Tibial artery (tissue), 4 donors: Measurements from ENCODE around the gene CGA.

Experiments
- DNase-seq, 2 donors: peaks; one replicate each; pipeline ENCODE4 v3.0.0-alpha.2; 2019
- H3K27ac ChIP-seq, 2 donors: fragments of 200-600 bp; sonication (generic) in 1 of 2; 1 replicate in 1 of 2; 2 replicates in 1 of 2; pipeline ENCODE4 v1.5.1; 2018 to 2019; ENCODE audit warnings: mild to moderate bottlenecking in 1 of 2
- H3K27me3 ChIP-seq, 2 donors: fragments of 200-600 bp; sonication (generic) in 1 of 2; one replicate each; pipeline versions ENCODE4 v1.5.1 to v1.6.0; 2016 to 2019
- H3K36me3 ChIP-seq, 3 donors: fragments of 200-600 bp; sonication (generic) in 2 of 3; one replicate each; pipeline ENCODE4 v1.5.1; 2016 to 2019; ENCODE audit warnings: mild to moderate bottlenecking in 2 of 3
- H3K4me1 ChIP-seq, 4 donors: fragments of 200-600 bp; sonication (generic) in 2 of 4; 1 replicate in 3 of 4; 2 replicates in 1 of 4; pipeline ENCODE4 v1.5.1; 2016 to 2019
- H3K4me3 ChIP-seq, 2 donors: fragments of 200-600 bp; sonication (generic) in 1 of 2; 1 replicate in 1 of 2; 2 replicates in 1 of 2; pipeline ENCODE4 v1.5.1; 2018 to 2019; ENCODE audit warnings: mild to moderate bottlenecking in 2 of 2
- H3K9me3 ChIP-seq, 3 donors: fragments of 200-600 bp; sonication (generic) in 1 of 3; one replicate each; pipeline ENCODE4 v1.5.1; 2016 to 2019
- CTCF ChIP-seq, 2 experiments: fragments of 200-600 bp in 1 of 2; fragments of 450-650 bp in 1 of 2; IDR thresholded peaks; one replicate each; pipeline ENCODE4 v1.5.1; 2017 to 2019; ENCODE audit warnings: antibody characterized with exemption in 2 of 2, mild to moderate bottlenecking in 1 of 2, moderate library complexity in 1 of 2
- intact Hi-C: fragments of 100-400 bp; cut with DNase I; formaldehyde crosslinking; loops from one replicate; pipeline ENCODE4 v1.15.0; 2023; ENCODE audit warnings: low total_unique reads

Gene CGA

GRCh38 chr6:87110636-87111035 is 15.7 kb upstream of the CGA start:
- no peaks in the 10 kb centered on the region for H3K27me3 ChIP-seq
- DNase-seq: no peak
- no peaks in the 10 kb centered on the region for H3K9me3 ChIP-seq
- H3K36me3 ChIP-seq: no peaks in the 10 kb centered on the region
- intact Hi-C loops: no loop called here
- no peak overlapping the region for H3K4me3 ChIP-seq
- no peaks in the 10 kb centered on the region for H3K4me1 ChIP-seq
- no peak overlapping the region for H3K27ac ChIP-seq
- TF ChIP-seq CTCF (IDR thresholded peaks at IDR 0.05): no peak

GRCh38 chr6:87105823-87106222 is 10.9 kb upstream of the CGA start:
- no peak for TF ChIP-seq CTCF (IDR thresholded peaks at IDR 0.05)
- intact Hi-C loops: no loop called here
- H3K27me3 ChIP-seq: no peaks in the 10 kb centered on the region

GRCh38 chr6:87104667-87105066 is 9.8 kb upstream of the CGA start:
- no peak overlapping the region for H3K27ac ChIP-seq
- no peaks in the 10 kb centered on the region for H3K27me3 ChIP-seq
- TF ChIP-seq CTCF (IDR thresholded peaks at IDR 0.05): no peak
- no peak for DNase-seq
- intact Hi-C loops: no loop called here
- H3K4me1 ChIP-seq: no peaks in the 10 kb centered on the region
- no peaks in the 10 kb centered on the region for H3K9me3 ChIP-seq
- no peak overlapping the region for H3K4me3 ChIP-seq
- H3K36me3 ChIP-seq: no peaks in the 10 kb centered on the region

More at GRCh38 chr6:87105823-87106222, 10.9 kb upstream of the CGA start:
- Histone ChIP-seq H3K4me3 (no peak overlapping the region), H3K27ac (no peak overlapping the region), H3K4me1 (no peaks in the 10 kb centered on the region), H3K9me3 (no peaks in the 10 kb centered on the region), H3K36me3 (no peaks in the 10 kb centered on the region)
- no peak for DNase-seq

GRCh38 chr6:87103977-87104601 is 9.2 kb upstream of the CGA start:
- Histone ChIP-seq H3K27ac (no peak overlapping the region), H3K9me3 (no peaks in the 10 kb centered on the region), H3K4me1 (no peaks in the 10 kb centered on the region), H3K36me3 (no peaks in the 10 kb centered on the region), H3K4me3 (no peak overlapping the region), H3K27me3 (no peaks in the 10 kb centered on the region)
- intact Hi-C loops: no loop called here
- TF ChIP-seq CTCF (IDR thresholded peaks at IDR 0.05): no peak
- no peak for DNase-seq

GRCh38 chr6:87102151-87102621 is 7.3 kb upstream of the CGA start:
- Histone ChIP-seq H3K27ac (no peak overlapping the region), H3K4me3 (no peak overlapping the region), H3K4me1 (no peaks in the 10 kb centered on the region), H3K36me3 (no peaks in the 10 kb centered on the region), H3K9me3 (no peaks in the 10 kb centered on the region), H3K27me3 (no peaks in the 10 kb centered on the region)
- DNase-seq: no peak
- TF ChIP-seq CTCF (IDR thresholded peaks at IDR 0.05): no peak
- intact Hi-C loops: no loop called here

GRCh38 chr6:87101067-87101466 is 6.2 kb upstream of the CGA start:
- Histone ChIP-seq H3K4me1 (no peaks in the 10 kb centered on the region), H3K36me3 (no peaks in the 10 kb centered on the region), H3K27me3 (peaks cover 0 to 2% of the 10 kb centered on the region in 2 donors), H3K9me3 (no peaks in the 10 kb centered on the region), H3K27ac (no peak overlapping the region), H3K4me3 (no peak overlapping the region)
- no peak for TF ChIP-seq CTCF (IDR thresholded peaks at IDR 0.05)
- intact Hi-C loops: no loop called here
- DNase-seq: no peak
